ENCODE results near the gene TRMO.

DNA sequence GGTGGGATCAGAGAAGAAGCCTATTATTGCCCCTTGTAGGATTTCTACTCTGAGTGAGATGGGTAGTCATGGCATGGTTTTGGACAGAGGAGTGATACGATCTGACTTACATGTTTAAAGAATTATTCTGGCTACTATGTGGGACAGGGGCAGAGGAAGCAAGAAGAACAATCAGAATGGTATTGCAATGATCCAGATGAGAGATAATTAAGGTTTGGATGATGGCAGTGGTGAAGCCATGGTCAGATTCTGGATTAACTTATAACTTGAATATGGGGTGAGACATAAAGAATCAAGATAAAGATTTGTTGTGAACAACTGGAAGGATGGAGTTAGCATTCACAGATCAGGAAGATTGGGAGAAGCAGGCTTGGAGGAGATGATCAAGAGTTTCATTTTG, 19.0 kb upstream of the TRMO start:
- TF ChIP-seq SIN3A (IDR thresholded peaks at IDR 0.05; ENCODE audit: borderline replicate concordance, insufficient read depth, low read length) (no peak), POLR2AphosphoS5 (IDR thresholded peaks at IDR 0.05; ENCODE audit: low read depth, low read length) (no peak)
- TF ChIP-seq, protein P1, sequence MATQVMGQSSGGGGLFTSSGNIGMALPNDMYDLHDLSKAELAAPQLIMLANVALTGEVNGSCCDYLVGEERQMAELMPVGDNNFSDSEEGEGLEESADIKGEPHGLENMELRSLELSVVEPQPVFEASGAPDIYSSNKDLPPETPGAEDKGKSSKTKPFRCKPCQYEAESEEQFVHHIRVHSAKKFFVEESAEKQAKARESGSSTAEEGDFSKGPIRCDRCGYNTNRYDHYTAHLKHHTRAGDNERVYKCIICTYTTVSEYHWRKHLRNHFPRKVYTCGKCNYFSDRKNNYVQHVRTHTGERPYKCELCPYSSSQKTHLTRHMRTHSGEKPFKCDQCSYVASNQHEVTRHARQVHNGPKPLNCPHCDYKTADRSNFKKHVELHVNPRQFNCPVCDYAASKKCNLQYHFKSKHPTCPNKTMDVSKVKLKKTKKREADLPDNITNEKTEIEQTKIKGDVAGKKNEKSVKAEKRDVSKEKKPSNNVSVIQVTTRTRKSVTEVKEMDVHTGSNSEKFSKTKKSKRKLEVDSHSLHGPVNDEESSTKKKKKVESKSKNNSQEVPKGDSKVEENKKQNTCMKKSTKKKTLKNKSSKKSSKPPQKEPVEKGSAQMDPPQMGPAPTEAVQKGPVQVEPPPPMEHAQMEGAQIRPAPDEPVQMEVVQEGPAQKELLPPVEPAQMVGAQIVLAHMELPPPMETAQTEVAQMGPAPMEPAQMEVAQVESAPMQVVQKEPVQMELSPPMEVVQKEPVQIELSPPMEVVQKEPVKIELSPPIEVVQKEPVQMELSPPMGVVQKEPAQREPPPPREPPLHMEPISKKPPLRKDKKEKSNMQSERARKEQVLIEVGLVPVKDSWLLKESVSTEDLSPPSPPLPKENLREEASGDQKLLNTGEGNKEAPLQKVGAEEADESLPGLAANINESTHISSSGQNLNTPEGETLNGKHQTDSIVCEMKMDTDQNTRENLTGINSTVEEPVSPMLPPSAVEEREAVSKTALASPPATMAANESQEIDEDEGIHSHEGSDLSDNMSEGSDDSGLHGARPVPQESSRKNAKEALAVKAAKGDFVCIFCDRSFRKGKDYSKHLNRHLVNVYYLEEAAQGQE (IDR thresholded peaks at IDR 0.05; ENCODE audit: insufficient read depth in 1 of 2, low read depth in 2 of 2, low read length in 2 of 2): no peak
